SK-N-SH treated with all-trans-retinoic acid at 6 μM for 48 hours (cell line): Measurements from ENCODE around the gene PIGC.
A peak's percentile ranks its signal among the peaks of the same experiment; 100 is the strongest.

ENCODE experiments used
- ATAC-seq: fragments of 200-7000 bp; cut with Tn5 transposase; 3 replicates; pipeline ENCODE4 v1.9.1; 2020; ENCODE audit warnings: mild to moderate bottlenecking, moderate library complexity
- ARNTL ChIP-seq: fragments of 450-650 bp; formaldehyde crosslinking; IDR thresholded peaks from 2 replicates; pipeline ENCODE4 v1.5.0; 2020; ENCODE audit warnings: low read depth, mild to moderate bottlenecking, moderate library complexity, borderline replicate concordance
- BACH2 ChIP-seq: fragments of 250-450 bp; sonication (Bioruptor Pico); IDR thresholded peaks from 2 replicates; pipeline ENCODE4 v1.9.0; 2021; ENCODE audit warnings: mild to moderate bottlenecking, borderline replicate concordance
- ESRRG ChIP-seq: fragments of 250-450 bp; sonication (Bioruptor Pico); IDR thresholded peaks from 2 replicates; pipeline ENCODE4 v1.6.1; 2021; ENCODE audit warnings: mild to moderate bottlenecking
- GLIS3 ChIP-seq: fragments of 250-450 bp; sonication (Bioruptor Pico); IDR thresholded peaks from 2 replicates; pipeline ENCODE4 v1.5.0; 2020; ENCODE audit warnings: mild to moderate bottlenecking, moderate library complexity
- ISL1 ChIP-seq: fragments of 250-450 bp; sonication (Bioruptor Pico); IDR thresholded peaks from 2 replicates; pipeline ENCODE4 v2.1.2; 2022; ENCODE audit warnings: mild to moderate bottlenecking, moderate library complexity
- OSR1 ChIP-seq: fragments of 250-450 bp; sonication (Bioruptor Pico); IDR thresholded peaks from 2 replicates; pipeline ENCODE4 v1.8.0; 2022; ENCODE audit warnings: moderate library complexity, mild to moderate bottlenecking, inconsistent platforms
- PATZ1 ChIP-seq: fragments of 250-450 bp; sonication (Bioruptor Pico); IDR thresholded peaks from 2 replicates; pipeline ENCODE4 v1.8.0; 2020; ENCODE audit warnings: mild to moderate bottlenecking, moderate library complexity, borderline replicate concordance
- POU6F1 ChIP-seq: fragments of 250-450 bp; sonication (Bioruptor Pico); IDR thresholded peaks from 2 replicates; pipeline ENCODE4 v1.8.0; 2021; ENCODE audit warnings: low read depth, mild to moderate bottlenecking, moderate library complexity, borderline replicate concordance
- PPARA ChIP-seq: fragments of 250-450 bp; sonication (Bioruptor Pico); IDR thresholded peaks from 2 replicates; pipeline ENCODE4 v1.5.0; 2020; ENCODE audit warnings: mild to moderate bottlenecking, borderline replicate concordance
- RARB ChIP-seq: fragments of 250-450 bp; sonication (Bioruptor Pico); IDR thresholded peaks from 2 replicates; pipeline ENCODE4 v1.8.0; 2021; ENCODE audit warnings: mild to moderate bottlenecking, moderate library complexity
- SNAI2 ChIP-seq: fragments of 250-450 bp; sonication (Bioruptor Pico); IDR thresholded peaks from 2 replicates; pipeline ENCODE4 v1.5.0; 2020; ENCODE audit warnings: mild to moderate bottlenecking, moderate library complexity
- TSHZ2 ChIP-seq: fragments of 250-450 bp; sonication (Bioruptor Pico); IDR thresholded peaks from 2 replicates; pipeline ENCODE4 v1.5.0; 2020; ENCODE audit warnings: mild to moderate bottlenecking, moderate library complexity
- ZC3H10 ChIP-seq: fragments of 250-450 bp; sonication (Bioruptor Pico); IDR thresholded peaks from 2 replicates; pipeline ENCODE4 v1.5.1; 2021; ENCODE audit warnings: mild to moderate bottlenecking, moderate library complexity
- ZFP3 ChIP-seq: fragments of 250-450 bp; sonication (Bioruptor Pico); IDR thresholded peaks from 2 replicates; pipeline ENCODE4 v1.5.0; 2020; ENCODE audit warnings: mild to moderate bottlenecking, moderate library complexity
- ZFP30 ChIP-seq: fragments of 450-650 bp; formaldehyde crosslinking; IDR thresholded peaks from 2 replicates; pipeline ENCODE4 v1.5.0; 2022; ENCODE audit warnings: mild to moderate bottlenecking, moderate library complexity
- ZNF565 ChIP-seq: fragments of 450-650 bp; formaldehyde crosslinking; conservative IDR thresholded peaks from 2 replicates; pipeline ENCODE4 v1.5.0; 2020; ENCODE audit warnings: low read depth, mild to moderate bottlenecking, moderate library complexity
- ZNF70 ChIP-seq: fragments of 450-650 bp; formaldehyde crosslinking; IDR thresholded peaks from 2 replicates; pipeline ENCODE4 v1.5.0; 2020; ENCODE audit warnings: mild to moderate bottlenecking, moderate library complexity
- ZNF8 ChIP-seq: fragments of 450-650 bp; formaldehyde crosslinking; IDR thresholded peaks from 2 replicates; pipeline ENCODE4 v1.5.0; 2020; ENCODE audit warnings: mild to moderate bottlenecking, moderate library complexity
- TF ChIP-seq, protein P1 (sequence below): fragments of 250-450 bp; sonication (Bioruptor Pico); IDR thresholded peaks from 2 replicates; pipeline ENCODE4 v1.5.1; 2021; ENCODE audit warnings: mild to moderate bottlenecking, moderate library complexity

The PIGC gene

GRCh38 chr1:172443666-172444453 lies at the start of gene PIGC:
Gene PIGC, minus strand, starts transcription at chr1:172444069. Its CDS starts 1,447 bp downstream, at chr1:172442622.
- peak; percentile 99 for ATAC-seq
- TF ChIP-seq, protein P1, sequence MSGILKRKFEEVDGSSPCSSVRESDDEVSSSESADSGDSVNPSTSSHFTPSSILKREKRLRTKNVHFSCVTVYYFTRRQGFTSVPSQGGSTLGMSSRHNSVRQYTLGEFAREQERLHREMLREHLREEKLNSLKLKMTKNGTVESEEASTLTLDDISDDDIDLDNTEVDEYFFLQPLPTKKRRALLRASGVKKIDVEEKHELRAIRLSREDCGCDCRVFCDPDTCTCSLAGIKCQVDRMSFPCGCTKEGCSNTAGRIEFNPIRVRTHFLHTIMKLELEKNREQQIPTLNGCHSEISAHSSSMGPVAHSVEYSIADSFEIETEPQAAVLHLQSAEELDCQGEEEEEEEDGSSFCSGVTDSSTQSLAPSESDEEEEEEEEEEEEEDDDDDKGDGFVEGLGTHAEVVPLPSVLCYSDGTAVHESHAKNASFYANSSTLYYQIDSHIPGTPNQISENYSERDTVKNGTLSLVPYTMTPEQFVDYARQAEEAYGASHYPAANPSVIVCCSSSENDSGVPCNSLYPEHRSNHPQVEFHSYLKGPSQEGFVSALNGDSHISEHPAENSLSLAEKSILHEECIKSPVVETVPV (CRISPR knock-in tag): no peak
- TF ChIP-seq ZFP30 (no peak), TSHZ2 (CRISPR knock-in tag) (no peak), OSR1 (no peak), GLIS3 (CRISPR knock-in tag) (no peak), ZNF565 (CRISPR knock-in tag) (no peak), POU6F1 (CRISPR knock-in tag) (no peak; the same call in 1 of the 2 replicates), ZNF8 (CRISPR knock-in tag) (no peak), ZNF70 (CRISPR knock-in tag) (no peak), ESRRG (no peak), ZFP3 (CRISPR knock-in tag) (no peak), SNAI2 (CRISPR knock-in tag) (no peak), ARNTL (CRISPR knock-in tag) (no peak), RARB (CRISPR knock-in tag) (no peak), ISL1 (no peak)
- TF ChIP-seq, all 23 proteins: peak for 0

DNA sequence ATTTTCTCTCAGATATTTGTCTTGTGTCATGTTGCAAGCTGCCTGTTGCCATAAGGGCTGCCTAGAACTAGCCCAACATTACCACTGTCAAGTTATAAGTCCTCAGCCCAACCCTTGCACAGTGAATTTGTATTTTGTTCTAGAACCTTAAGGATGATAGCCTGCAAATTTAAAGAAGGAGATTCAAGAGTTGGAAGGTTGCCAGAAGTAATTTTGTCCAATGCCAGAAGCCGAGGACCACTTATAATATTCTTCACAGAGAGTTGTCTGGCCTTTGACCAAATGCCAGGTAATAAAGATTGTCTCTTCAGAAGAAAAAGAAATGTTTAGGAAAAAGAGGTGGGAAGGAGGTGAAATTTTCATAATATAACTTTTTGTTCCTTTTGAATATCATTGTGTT lies 48.6 kb upstream of the PIGC start:
- TF ChIP-seq PPARA (CRISPR knock-in tag): no peak
- no peak for TF ChIP-seq ZNF565 (CRISPR knock-in tag)
- TF ChIP-seq ZNF70 (CRISPR knock-in tag): no peak
- no peak for TF ChIP-seq ZFP30
- no peak for TF ChIP-seq ZC3H10 (CRISPR knock-in tag)
- no peak for TF ChIP-seq GLIS3 (CRISPR knock-in tag)
- TF ChIP-seq POU6F1 (CRISPR knock-in tag): no peak
- TF ChIP-seq, protein P1 (CRISPR knock-in tag): no peak
- TF ChIP-seq BACH2 (CRISPR knock-in tag): no peak
- no peak for TF ChIP-seq PATZ1 (CRISPR knock-in tag)
- TF ChIP-seq TSHZ2 (CRISPR knock-in tag): no peak
- no peak for TF ChIP-seq ZFP3 (CRISPR knock-in tag)
- ATAC-seq: no peak
